GM10248 (cell line): ENCODE data around the gene NDUFV1.
"Not testable (repeated sequence)": the region's sequence is repeated elsewhere in the genome, so short reads cannot be mapped to it uniquely, and the experiment has no call there.

Experiments
- CTCF ChIA-PET: fragments of 300-600 bp; sonication (Branson Sonifier 250); formaldehyde crosslinking; extraction: SDS; loops from one replicate; lab custom pipeline; 2021; ENCODE audit warnings: antibody characterized with exemption; lab: Yijun Ruan, JAX
- POLR2A ChIA-PET: fragments of 350-650 bp; sonication (Branson Sonifier 250); formaldehyde crosslinking; extraction: SDS; loops from one replicate; lab custom pipeline; 2020; ENCODE audit warnings: antibody characterized with exemption; lab: Yijun Ruan, JAX
- DNase-seq: peaks from one replicate; pipeline ENCODE4 v3.0.0; 2012; ENCODE audit errors: extremely low spot score
- TF ChIP-seq, protein P1 (sequence below): IDR thresholded peaks from 2 replicates; pipeline ENCODE4 v1.5.1; 2012; ENCODE audit warnings: mild to moderate bottlenecking, low read depth; ENCODE audit errors: extremely low read depth, missing control alignments, control extremely low read depth

NDUFV1 gene

GRCh38 chr11:67594480-67594879 is 12.3 kb upstream of the NDUFV1 start:
- ChIA-PET POLR2A (no interaction called here), CTCF (interaction anchor here (1.0 to 5.2 kb wide), 2 partner anchors 11 to 20 kb away, joined by 3 to 24 read pairs; partner anchors contain the start of gene GSTP1)
- no peak for DNase-seq
- TF ChIP-seq, protein P1, sequence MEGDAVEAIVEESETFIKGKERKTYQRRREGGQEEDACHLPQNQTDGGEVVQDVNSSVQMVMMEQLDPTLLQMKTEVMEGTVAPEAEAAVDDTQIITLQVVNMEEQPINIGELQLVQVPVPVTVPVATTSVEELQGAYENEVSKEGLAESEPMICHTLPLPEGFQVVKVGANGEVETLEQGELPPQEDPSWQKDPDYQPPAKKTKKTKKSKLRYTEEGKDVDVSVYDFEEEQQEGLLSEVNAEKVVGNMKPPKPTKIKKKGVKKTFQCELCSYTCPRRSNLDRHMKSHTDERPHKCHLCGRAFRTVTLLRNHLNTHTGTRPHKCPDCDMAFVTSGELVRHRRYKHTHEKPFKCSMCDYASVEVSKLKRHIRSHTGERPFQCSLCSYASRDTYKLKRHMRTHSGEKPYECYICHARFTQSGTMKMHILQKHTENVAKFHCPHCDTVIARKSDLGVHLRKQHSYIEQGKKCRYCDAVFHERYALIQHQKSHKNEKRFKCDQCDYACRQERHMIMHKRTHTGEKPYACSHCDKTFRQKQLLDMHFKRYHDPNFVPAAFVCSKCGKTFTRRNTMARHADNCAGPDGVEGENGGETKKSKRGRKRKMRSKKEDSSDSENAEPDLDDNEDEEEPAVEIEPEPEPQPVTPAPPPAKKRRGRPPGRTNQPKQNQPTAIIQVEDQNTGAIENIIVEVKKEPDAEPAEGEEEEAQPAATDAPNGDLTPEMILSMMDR, result no peak

DNA sequence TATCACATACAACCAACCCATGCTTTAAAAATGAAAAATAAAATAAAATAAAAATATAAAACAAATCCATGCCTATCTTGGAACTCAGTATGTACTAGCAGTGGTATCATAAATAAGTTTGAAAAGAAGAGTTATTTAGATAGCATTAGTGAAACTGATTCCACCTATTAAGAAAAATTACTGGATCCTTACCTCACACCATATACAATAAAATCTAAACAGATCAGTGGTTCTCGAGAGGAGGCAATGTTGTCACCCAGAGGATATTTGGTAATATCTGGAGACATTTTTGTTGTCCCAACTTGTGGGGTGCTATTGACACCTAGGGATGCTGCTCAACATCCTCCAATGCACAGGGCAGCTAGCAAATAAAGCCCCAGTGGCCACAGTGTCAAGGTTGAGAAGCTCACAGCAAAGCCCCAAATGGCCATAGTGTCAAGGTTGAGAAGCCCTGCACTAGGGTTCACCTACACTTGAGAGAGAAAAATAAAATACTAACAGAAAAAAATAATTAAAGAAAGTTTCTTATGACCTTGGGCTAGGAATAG is 9.9 kb upstream of the NDUFV1 start:
- no peak for DNase-seq
- POLR2A ChIA-PET, result no interaction called here
- TF ChIP-seq, protein P1, result no peak
- CTCF ChIA-PET, result interaction anchor here (1.8 to 5.2 kb wide), 3 partner anchors 14 to 32 kb away, joined by 4 to 24 read pairs (median 5); partner anchors contain the start of genes GSTP1 and NUDT8

GRCh38 chr11:67597458-67597857 is 9.3 kb upstream of the NDUFV1 start:
- POLR2A ChIA-PET, CTCF ChIA-PET, DNase-seq: not testable (repeated sequence)

GRCh38 chr11:67597963-67598362 is 8.8 kb upstream of the NDUFV1 start:
- CTCF ChIA-PET, POLR2A ChIA-PET, DNase-seq: not testable (repeated sequence)

- ChIA-PET CTCF (interaction anchor here (0.9 to 1.3 kb wide), 2 partner anchors 15 to 60 kb away, joined by 3 read pairs; no protein-coding TSS in a partner anchor), POLR2A (no interaction called here)
- DNase-seq, result no peak
- TF ChIP-seq, protein P1, result no peak
Observed at GRCh38 chr11:67599149-67599548, 7.6 kb upstream of the NDUFV1 start.

DNA sequence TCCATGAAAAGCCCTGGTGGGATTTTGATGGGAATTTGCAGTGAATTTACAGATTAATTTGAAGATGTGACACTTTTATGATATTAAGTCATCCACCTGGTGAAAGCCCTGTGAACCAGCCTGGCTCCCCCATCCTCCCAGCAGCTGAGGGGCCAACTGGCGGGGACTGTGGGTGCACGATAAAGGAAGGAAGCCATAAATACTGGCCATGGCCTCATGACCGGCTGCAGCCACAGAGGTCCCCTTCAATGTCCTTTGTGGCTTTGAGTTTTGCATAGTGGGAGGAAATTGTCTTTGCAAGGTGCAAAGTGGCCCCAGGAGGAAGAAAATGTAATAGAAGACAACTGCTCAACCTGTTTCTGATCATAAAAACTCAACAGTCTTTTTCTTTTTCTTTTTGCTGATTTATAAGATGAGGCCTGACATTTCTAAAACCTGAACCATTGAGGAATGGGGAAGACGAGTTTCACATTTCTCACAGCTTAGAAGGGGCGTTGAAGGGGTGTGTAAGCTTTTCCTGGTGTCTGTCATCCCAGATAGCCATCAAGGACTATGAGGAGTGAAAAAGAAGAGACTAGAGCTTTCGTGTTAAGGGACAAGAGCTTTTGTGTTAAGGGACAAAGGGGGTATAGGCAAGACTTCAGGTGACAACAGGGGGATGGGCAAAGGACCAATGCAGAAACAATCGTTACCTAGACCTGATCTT is 6.3 kb upstream of the NDUFV1 start:
- ChIA-PET CTCF (interaction anchor here (1.7 kb wide), 1 partner anchor 9 kb away, joined by 10 read pairs; no protein-coding TSS in a partner anchor), POLR2A (no interaction called here)
- DNase-seq, result peak; percentile 68
- TF ChIP-seq, protein P1, result peak; percentile 17

GRCh38 chr11:67601098-67601497 is 5.6 kb upstream of the NDUFV1 start:
- TF ChIP-seq, protein P1, result no peak
- no peak for DNase-seq
- CTCF ChIA-PET, result interaction anchor here (1.7 kb wide), 1 partner anchor 10 kb away, joined by 10 read pairs; no protein-coding TSS in a partner anchor
- POLR2A ChIA-PET, result no interaction called here

GRCh38 chr11:67604119-67604518 is 2.6 kb upstream of the NDUFV1 start:
- DNase-seq, POLR2A ChIA-PET: not testable (repeated sequence)
- CTCF ChIA-PET, result interaction anchor here (0.7 to 0.8 kb wide), 2 partner anchors 10 to 19 kb away, joined by 3 read pairs; no protein-coding TSS in a partner anchor
